ENCODE results near the gene ZNF286A. TPM values are rescaled to one million over a fixed set of nuclear protein-coding genes. Genes with fewer than 3 reads are reported as not detected.
"Not testable (repeated sequence)": the region's sequence is repeated elsewhere in the genome, so short reads cannot be mapped to it uniquely, and the experiment has no call there.

The ZNF286A gene
- 13.3 TPM for total RNA-seq

DNA sequence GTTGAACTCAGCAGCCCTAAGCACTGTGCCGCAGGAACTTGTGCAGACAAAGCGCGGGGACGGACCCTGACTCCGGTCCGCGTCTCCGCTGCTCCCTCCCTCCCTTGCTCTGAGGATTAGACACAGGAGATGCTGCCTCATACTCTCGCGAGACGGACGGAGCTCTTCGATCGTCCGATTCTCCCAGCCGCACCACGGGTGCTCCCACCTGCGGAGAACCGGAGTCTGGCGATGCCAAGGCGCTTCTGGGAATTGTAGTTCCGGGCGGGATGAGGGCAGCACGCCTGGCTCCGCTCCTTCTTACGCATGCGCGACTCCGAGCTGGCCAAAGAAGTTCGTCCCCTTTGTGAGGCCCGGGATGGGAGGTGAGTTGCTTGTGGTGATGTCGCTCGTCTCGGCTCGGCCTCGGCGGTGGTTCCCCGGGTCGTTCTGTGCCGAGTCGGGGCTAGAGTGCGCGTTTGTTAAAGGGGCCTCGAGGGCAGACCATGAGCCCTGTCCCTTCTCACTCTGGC is at the start of gene ZNF286A:
Gene ZNF286A (plus strand): TSS at position 340 of the 512 bp plus-strand sequence. CDS start 578 bp downstream, outside the sequence.
- intact Hi-C loops (cut with DNase I); H3K36me3 ChIP-seq; H3K9me3 ChIP-seq; H3K4me1 ChIP-seq; H3K27me3 ChIP-seq: not testable (repeated sequence)
- TF ChIP-seq POLR2A (IDR thresholded peaks at IDR 0.05) (peak in 1 of 2 donors; percentile 78), POLR2AphosphoS5 (IDR thresholded peaks at IDR 0.05; ENCODE audit: insufficient read depth in 1 of 2, low read depth in 1 of 2) (peak; percentile 90 to 92)
- peak within 1 kb of the TSS; percentile 49 to 53 for H3K4me3 ChIP-seq
- peak within 1 kb of the TSS; percentile 67 for H3K27ac ChIP-seq
- peak; percentile 98 to 99 for DNase-seq (ENCODE audit: extremely low spot score in 2 of 2)

- H3K36me3 ChIP-seq: no peaks in the 10 kb centered on the region
These were observed 49.6 kb upstream of the ZNF286A start for GRCh38 chr17:15649861-15650421.

DNA sequence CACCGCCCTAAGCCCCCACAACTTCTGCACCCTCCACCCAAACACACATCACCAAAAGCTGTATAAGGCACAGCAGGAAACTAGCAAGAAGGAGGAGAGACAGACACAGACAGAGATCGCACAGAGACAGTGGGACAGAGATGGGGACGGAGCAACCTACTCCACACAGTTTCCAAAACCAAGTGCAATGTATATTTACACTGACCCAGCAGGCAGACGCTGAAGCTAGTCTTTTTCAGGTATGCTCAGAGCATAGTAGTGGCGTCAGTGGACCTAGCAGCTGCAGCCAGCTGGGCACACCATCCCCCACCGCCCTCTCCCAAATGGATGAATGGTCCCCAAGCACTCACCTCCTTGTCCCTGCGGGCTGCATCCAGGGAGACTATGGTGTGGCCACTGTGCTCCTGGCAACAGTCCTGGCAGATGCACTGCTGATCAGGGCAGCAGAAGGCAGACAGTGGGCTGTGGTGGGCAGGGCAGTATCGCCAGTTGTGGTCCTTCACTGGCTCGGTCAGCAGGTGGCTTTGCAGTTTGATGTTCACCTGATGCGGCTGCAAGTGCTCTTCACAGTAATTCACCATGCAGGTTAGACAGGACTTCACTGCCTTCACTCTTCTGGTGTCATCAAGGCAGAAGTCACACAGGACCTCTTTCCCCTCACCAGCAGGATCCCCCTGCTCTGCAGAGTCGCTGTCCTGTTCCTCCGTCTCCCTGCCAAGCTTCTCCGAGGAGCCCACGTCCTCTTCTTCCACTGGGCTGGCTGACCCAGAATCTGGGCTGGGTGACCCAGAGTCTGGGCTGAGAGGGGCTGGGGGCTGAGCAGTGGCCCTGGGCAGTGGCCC is 48.6 kb upstream of the ZNF286A start:
- H3K4me3 ChIP-seq: peak overlapping the region; percentile 60 to 66
- peak overlapping the region; percentile 85 for H3K27ac ChIP-seq
- H3K4me1 ChIP-seq: peaks cover 27% of the 10 kb centered on the region
- no peaks in the 10 kb centered on the region for H3K27me3 ChIP-seq
- intact Hi-C loops (cut with DNase I): no loop called here
- H3K9me3 ChIP-seq: no peaks in the 10 kb centered on the region
- TF ChIP-seq, protein P1, sequence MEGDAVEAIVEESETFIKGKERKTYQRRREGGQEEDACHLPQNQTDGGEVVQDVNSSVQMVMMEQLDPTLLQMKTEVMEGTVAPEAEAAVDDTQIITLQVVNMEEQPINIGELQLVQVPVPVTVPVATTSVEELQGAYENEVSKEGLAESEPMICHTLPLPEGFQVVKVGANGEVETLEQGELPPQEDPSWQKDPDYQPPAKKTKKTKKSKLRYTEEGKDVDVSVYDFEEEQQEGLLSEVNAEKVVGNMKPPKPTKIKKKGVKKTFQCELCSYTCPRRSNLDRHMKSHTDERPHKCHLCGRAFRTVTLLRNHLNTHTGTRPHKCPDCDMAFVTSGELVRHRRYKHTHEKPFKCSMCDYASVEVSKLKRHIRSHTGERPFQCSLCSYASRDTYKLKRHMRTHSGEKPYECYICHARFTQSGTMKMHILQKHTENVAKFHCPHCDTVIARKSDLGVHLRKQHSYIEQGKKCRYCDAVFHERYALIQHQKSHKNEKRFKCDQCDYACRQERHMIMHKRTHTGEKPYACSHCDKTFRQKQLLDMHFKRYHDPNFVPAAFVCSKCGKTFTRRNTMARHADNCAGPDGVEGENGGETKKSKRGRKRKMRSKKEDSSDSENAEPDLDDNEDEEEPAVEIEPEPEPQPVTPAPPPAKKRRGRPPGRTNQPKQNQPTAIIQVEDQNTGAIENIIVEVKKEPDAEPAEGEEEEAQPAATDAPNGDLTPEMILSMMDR (IDR thresholded peaks at IDR 0.05): no peak
- TF ChIP-seq POLR2A (IDR thresholded peaks at IDR 0.05): no peak
- H3K36me3 ChIP-seq: no peaks in the 10 kb centered on the region
- DNase-seq (ENCODE audit: extremely low spot score in 2 of 2): no peak

More at GRCh38 chr17:15649861-15650421, 49.6 kb upstream of the ZNF286A start:
- intact Hi-C loops (cut with DNase I): no loop called here
- H3K27ac ChIP-seq: peak overlapping the region; percentile 85
- H3K4me3 ChIP-seq: peak overlapping the region; percentile 60 to 66
- peaks cover 37% of the 10 kb centered on the region for H3K4me1 ChIP-seq
- no peaks in the 10 kb centered on the region for H3K9me3 ChIP-seq
- TF ChIP-seq POLR2AphosphoS5 (IDR thresholded peaks at IDR 0.05; ENCODE audit: insufficient read depth in 1 of 2, low read depth in 1 of 2) (peak in 1 of 2 donors; percentile 96), POLR2A (IDR thresholded peaks at IDR 0.05) (no peak)
- DNase-seq (ENCODE audit: extremely low spot score in 2 of 2): no peak
- no peaks in the 10 kb centered on the region for H3K27me3 ChIP-seq

GRCh38 chr17:15651583-15652110 is 47.9 kb upstream of the ZNF286A start:
- Histone ChIP-seq H3K9me3 (no peaks in the 10 kb centered on the region), H3K36me3 (no peaks in the 10 kb centered on the region), H3K4me1 (peaks cover 27% of the 10 kb centered on the region), H3K27me3 (no peaks in the 10 kb centered on the region), H3K27ac (peak overlapping the region; percentile 85), H3K4me3 (peak overlapping the region; percentile 60 to 66)
- DNase-seq (ENCODE audit: extremely low spot score in 2 of 2): peak in 1 of 2 donors; percentile 98
- TF ChIP-seq POLR2AphosphoS5 (IDR thresholded peaks at IDR 0.05; ENCODE audit: insufficient read depth in 1 of 2, low read depth in 1 of 2) (peak; percentile 84 to 98), POLR2A (IDR thresholded peaks at IDR 0.05) (no peak)
- intact Hi-C loops (cut with DNase I): no loop called here

DNA sequence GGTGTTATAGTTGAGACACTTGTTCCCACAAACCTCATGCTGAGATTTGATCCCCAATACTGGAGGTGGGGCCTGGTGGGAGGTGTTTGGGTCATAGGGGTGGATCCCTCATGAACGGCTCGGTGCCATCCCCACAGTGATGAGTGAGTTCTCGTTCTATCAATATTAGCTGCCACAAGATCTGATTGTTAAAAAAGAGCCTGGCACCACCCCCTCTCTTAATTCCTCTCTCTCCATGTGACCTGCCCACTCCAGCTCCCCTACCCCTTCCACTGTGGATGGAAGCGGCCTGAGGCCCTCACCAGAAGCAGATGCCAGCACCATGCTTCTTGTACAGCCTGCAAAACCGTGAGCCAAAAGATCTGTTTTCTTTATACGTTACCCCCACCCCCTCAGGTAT is 46.6 kb upstream of the ZNF286A start:
- Histone ChIP-seq H3K9me3 (no peaks in the 10 kb centered on the region), H3K36me3 (no peaks in the 10 kb centered on the region), H3K27ac (no peak overlapping the region), H3K4me3 (no peak overlapping the region), H3K27me3 (no peaks in the 10 kb centered on the region), H3K4me1 (peaks cover 27% of the 10 kb centered on the region)
- DNase-seq (ENCODE audit: extremely low spot score in 2 of 2): no peak
- intact Hi-C loops (cut with DNase I): no loop called here
- TF ChIP-seq POLR2A (IDR thresholded peaks at IDR 0.05): no peak
- TF ChIP-seq, protein P1 (IDR thresholded peaks at IDR 0.05): no peak
- TF ChIP-seq POLR2AphosphoS5 (IDR thresholded peaks at IDR 0.05; ENCODE audit: insufficient read depth in 1 of 2, low read depth in 1 of 2): no peak

DNA sequence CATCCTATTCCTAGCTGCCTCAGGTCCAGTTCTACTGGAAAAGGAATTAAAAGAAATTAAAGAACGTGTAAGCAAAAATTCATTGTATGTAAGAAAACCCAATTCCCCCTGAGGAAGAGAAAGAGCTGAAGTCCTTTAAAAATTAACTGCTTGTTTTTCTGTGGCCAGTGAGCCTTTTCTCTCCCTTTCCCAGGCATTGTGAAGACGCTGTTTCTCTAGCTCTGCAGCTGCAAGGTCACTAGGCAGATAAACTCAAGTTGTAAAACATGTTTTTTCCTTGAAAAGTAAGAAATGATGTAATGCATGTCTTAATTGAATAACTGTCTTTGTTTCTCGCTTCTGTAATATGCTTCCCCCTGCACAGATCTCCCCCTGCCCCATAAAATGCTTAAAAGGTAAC is 45.2 kb upstream of the ZNF286A start:
- H3K27ac ChIP-seq; H3K27me3 ChIP-seq; DNase-seq (ENCODE audit: extremely low spot score in 2 of 2); H3K9me3 ChIP-seq; intact Hi-C loops (cut with DNase I); H3K4me3 ChIP-seq; H3K36me3 ChIP-seq: not testable (repeated sequence)
- H3K4me1 ChIP-seq: peaks cover 21% of the 10 kb centered on the region
